Smooth muscle cell (in vitro differentiated cells): ENCODE results near the gene CREB3. TPM values are rescaled to one million over a fixed set of nuclear protein-coding genes. Genes with fewer than 3 reads are reported as not detected.

Experiments
- DNase-seq: peaks from one replicate; lab custom pipeline; 2025; ENCODE audit not compliant: unreplicated experiment; lab: John Stamatoyannopoulos, UW
- H2AFZ ChIP-seq: fragments of 200-600 bp; sonication (generic); 2 replicates; pipeline ENCODE4 v1.6.0; 2016; ENCODE audit warnings: antibody characterized with exemption, low read depth, mild to moderate bottlenecking
- H3F3A ChIP-seq: fragments of 200-600 bp; sonication (generic); 2 replicates; pipeline ENCODE4 v1.6.0; 2017; ENCODE audit warnings: antibody characterized with exemption, low read depth
- H3K27ac ChIP-seq: fragments of 200-600 bp; sonication (generic); 2 replicates; pipeline ENCODE4 v1.5.1; 2016; ENCODE audit warnings: low read depth, mild to moderate bottlenecking
- H3K27me3 ChIP-seq: fragments of 200-600 bp; sonication (generic); 2 replicates; pipeline ENCODE4 v1.6.1; 2016; ENCODE audit warnings: low read depth, mild to moderate bottlenecking
- H3K36me3 ChIP-seq: fragments of 200-600 bp; sonication (generic); 2 replicates; pipeline ENCODE4 v1.5.1; 2016; ENCODE audit warnings: low read depth
- H3K4me1 ChIP-seq: fragments of 200-600 bp; sonication (generic); 2 replicates; pipeline ENCODE4 v1.5.1; 2016; ENCODE audit warnings: low read depth
- H3K4me2 ChIP-seq: fragments of 200-600 bp; sonication (generic); 2 replicates; pipeline ENCODE4 v1.6.0; 2016; ENCODE audit warnings: mild to moderate bottlenecking
- H3K4me3 ChIP-seq: fragments of 200-600 bp; sonication (generic); 2 replicates; pipeline ENCODE4 v1.5.1; 2016; ENCODE audit warnings: mild to moderate bottlenecking
- H3K79me2 ChIP-seq: fragments of 200-600 bp; sonication (generic); 2 replicates; pipeline ENCODE4 v1.6.0; 2016; ENCODE audit warnings: low read depth, mild to moderate bottlenecking
- H3K9ac ChIP-seq: fragments of 200-600 bp; sonication (generic); 2 replicates; pipeline ENCODE4 v1.6.0; 2016; ENCODE audit warnings: low read depth
- H3K9me3 ChIP-seq: fragments of 200-600 bp; sonication (generic); replicated peaks from 2 replicates; pipeline ENCODE4 v1.5.1; 2016; ENCODE audit warnings: low read depth
- H4K20me1 ChIP-seq: fragments of 200-600 bp; sonication (generic); 2 replicates; pipeline ENCODE4 v1.6.0; 2016; ENCODE audit warnings: low read depth
- CTCF ChIP-seq: fragments of 200-600 bp; sonication (generic); IDR thresholded peaks from 2 replicates; pipeline ENCODE4 v1.5.1; 2017; ENCODE audit warnings: borderline replicate concordance, mild to moderate bottlenecking, antibody characterized with exemption; ENCODE audit not compliant: insufficient read depth, poor library complexity, severe bottlenecking
- WGBS: methylation state at CpG from one replicate; pipeline ENCODE4 v1.1.7; 2016; ENCODE audit warnings: low lambda C conversion rate; 5-methylcytosine and 5-hydroxymethylcytosine counted together
- polyA plus RNA-seq: library from polyadenylated mRNA; unstranded; fragments of >200 nt; fragmentation: Nextera tagmentation; extraction: Ambion mirVana; gene quantifications from 2 replicates; pipeline ENCODE4 v1.2.1, GENCODE V29; 2016
- total RNA-seq: library from RNA; depleted of rRNA; stranded (reverse); fragments of >200 nt; gene quantifications from 2 replicates; pipeline ENCODE4 v1.2.3, GENCODE V29; 2014

Gene CREB3
- total and polyA plus RNA-seq, 2 experiments from 2014 or later = 66.9 to 81.0 TPM

- peaks cover 79% of the 10 kb centered on the region for H3K79me2 ChIP-seq
- no peak overlapping the region for H3K27ac ChIP-seq
- TF ChIP-seq CTCF = no peak
- 73% methylated on average over 3 of the region's 3 CpGs for WGBS
- H3K4me1 ChIP-seq = peaks cover 24% of the 10 kb centered on the region
- H3K4me3 ChIP-seq = peak overlapping the region; percentile 94
- H3F3A ChIP-seq = no peaks in the 10 kb centered on the region
- no peaks in the 10 kb centered on the region for H3K9me3 ChIP-seq
- no peak overlapping the region for H2AFZ ChIP-seq
- peaks cover 3% of the 10 kb centered on the region for H3K36me3 ChIP-seq
- H3K27me3 ChIP-seq = no peaks in the 10 kb centered on the region
- H4K20me1 ChIP-seq = peaks cover 63% of the 10 kb centered on the region
- DNase-seq = no peak
- peak overlapping the region; percentile 17 for H3K9ac ChIP-seq
- H3K4me2 ChIP-seq = peak overlapping the region; percentile 98
Observed at GRCh38 chr9:35746583-35746982, 14.1 kb downstream of the CREB3 start.

- Histone ChIP-seq H3K36me3 (peaks cover 4% of the 10 kb centered on the region), H3K27ac (peak overlapping the region; percentile 44), H2AFZ (peak overlapping the region; percentile 84), H3K4me2 (peak overlapping the region; percentile 98), H4K20me1 (peaks cover 49% of the 10 kb centered on the region), H3F3A (no peaks in the 10 kb centered on the region), H3K4me1 (peaks cover 24% of the 10 kb centered on the region), H3K9ac (peak overlapping the region; percentile 86), H3K79me2 (peaks cover 69% of the 10 kb centered on the region), H3K27me3 (no peaks in the 10 kb centered on the region), H3K9me3 (no peaks in the 10 kb centered on the region), H3K4me3 (peak overlapping the region; percentile 94)
- TF ChIP-seq CTCF = no peak
- WGBS = 2% methylated on average over 24 of the region's 24 CpGs
- no peak for DNase-seq
Observed at GRCh38 chr9:35748242-35748857, 15.9 kb downstream of the CREB3 start.

GRCh38 chr9:35748858-35749514, 16.5 kb downstream of the CREB3 start, which contains the start of the genes GBA2 and RGP1:
TSS of gene GBA2 (minus strand) at chr9:35749228. CDS start at chr9:35748704, 524 bp downstream.
TSS of gene RGP1 (plus strand) at chr9:35749287. CDS start at chr9:35749756, 469 bp downstream.
- no peaks in the 10 kb centered on the region for H3F3A ChIP-seq
- DNase-seq = no peak
- peak within 1 kb of the TSS; percentile 86 for H3K9ac ChIP-seq
- H3K27me3 ChIP-seq = no peaks in the 10 kb centered on the region
- peak within 1 kb of the TSS; percentile 94 for H3K4me3 ChIP-seq
- peaks cover 44% of the 10 kb centered on the region for H4K20me1 ChIP-seq
- no peaks in the 10 kb centered on the region for H3K9me3 ChIP-seq
- peak within 1 kb of the TSS; percentile 84 for H2AFZ ChIP-seq
- peak within 1 kb of the TSS; percentile 98 for H3K4me2 ChIP-seq
- WGBS = under 1% methylated on average over 65 of the region's 69 CpGs
- peaks cover 24% of the 10 kb centered on the region for H3K4me1 ChIP-seq
- TF ChIP-seq CTCF = no peak
- peak within 1 kb of the TSS; percentile 44 for H3K27ac ChIP-seq
- peaks cover 4% of the 10 kb centered on the region for H3K36me3 ChIP-seq
- peaks cover 63% of the 10 kb centered on the region for H3K79me2 ChIP-seq
